GM08714 (cell line): Measurements from ENCODE around the gene NPAS3.

Source experiments
- H3K4me3 ChIP-seq: fragments of 200-500 bp; sonication (Bioruptor generic); 2 replicates; pipeline ENCODE4 v1.5.1; 2014; ENCODE audit warnings: mild to moderate bottlenecking, low read length, inconsistent platforms
- ZNF274 ChIP-seq: IDR thresholded peaks from 2 replicates; pipeline ENCODE4 v1.6.1; 2012; ENCODE audit warnings: mild to moderate bottlenecking, low read depth, low read length

The NPAS3 gene

GRCh38 chr14:33796356-33796755 is 857.7 kb downstream of the NPAS3 start:
- H3K4me3 ChIP-seq = no peak overlapping the region
- TF ChIP-seq ZNF274 = no peak

GRCh38 chr14:33799705-33800570 is 861.3 kb downstream of the NPAS3 start:
- TF ChIP-seq ZNF274 = no peak
- H3K4me3 ChIP-seq = no peak overlapping the region

- no peak overlapping the region for H3K4me3 ChIP-seq
- no peak for TF ChIP-seq ZNF274
Measured at GRCh38 chr14:33800735-33801163, 862.1 kb downstream of the NPAS3 start.

GRCh38 chr14:33802737-33803136 is 864.1 kb downstream of the NPAS3 start:
- H3K4me3 ChIP-seq = no peak overlapping the region
- TF ChIP-seq ZNF274 = no peak

GRCh38 chr14:33805593-33805992 is 866.9 kb downstream of the NPAS3 start:
- H3K4me3 ChIP-seq = no peak overlapping the region
- no peak for TF ChIP-seq ZNF274

GRCh38 chr14:33806905-33807304 is 868.2 kb downstream of the NPAS3 start:
- TF ChIP-seq ZNF274 = no peak
- H3K4me3 ChIP-seq = no peak overlapping the region

GRCh38 chr14:33808187-33808586 is 869.5 kb downstream of the NPAS3 start:
- H3K4me3 ChIP-seq = no peak overlapping the region
- no peak for TF ChIP-seq ZNF274

- no peak overlapping the region for H3K4me3 ChIP-seq
- no peak for TF ChIP-seq ZNF274
Measured at GRCh38 chr14:33809396-33809981, 870.8 kb downstream of the NPAS3 start.

- H3K4me3 ChIP-seq = no peak overlapping the region
- TF ChIP-seq ZNF274 = no peak
Measured at GRCh38 chr14:33810308-33810707, 871.6 kb downstream of the NPAS3 start.

- H3K4me3 ChIP-seq = no peak overlapping the region
- no peak for TF ChIP-seq ZNF274
Measured at GRCh38 chr14:33811721-33812120, 873.0 kb downstream of the NPAS3 start.

GRCh38 chr14:33812181-33812580 is 873.5 kb downstream of the NPAS3 start:
- H3K4me3 ChIP-seq = no peak overlapping the region
- TF ChIP-seq ZNF274 = no peak

- H3K4me3 ChIP-seq = no peak overlapping the region
- no peak for TF ChIP-seq ZNF274
Measured at GRCh38 chr14:33812601-33813000, 873.9 kb downstream of the NPAS3 start.

- no peak for TF ChIP-seq ZNF274
- H3K4me3 ChIP-seq = no peak overlapping the region
Measured at GRCh38 chr14:33814010-33814409, 875.3 kb downstream of the NPAS3 start.

GRCh38 chr14:33833706-33834465 is 895.2 kb downstream of the NPAS3 start:
- no peak for TF ChIP-seq ZNF274
- no peak overlapping the region for H3K4me3 ChIP-seq
